Nephron (organoid): ENCODE data around the gene RIPK4.
A peak's percentile ranks its signal among the peaks of the same experiment; 100 is the strongest.
"Not testable (repeated sequence)": the region's sequence is repeated elsewhere in the genome, so short reads cannot be mapped to it uniquely, and the experiment has no call there.

ENCODE experiments used
- H3K27ac Mint-ChIP-seq, 3 experiments: 2 replicates each; pipeline ENCODE4 v1.8.0; 2020; ENCODE audit warnings: mixed read lengths in 3 of 3, mild to moderate bottlenecking in 2 of 3, moderate library complexity in 1 of 3
- H3K27me3 Mint-ChIP-seq: 2 replicates; pipeline ENCODE4 v1.8.0; 2021; ENCODE audit warnings: low read depth, mild to moderate bottlenecking, moderate library complexity, mixed read lengths
- H3K36me3 Mint-ChIP-seq: 2 replicates; pipeline ENCODE4 v1.8.0; 2020; ENCODE audit warnings: low read depth, mixed read lengths
- H3K4me1 Mint-ChIP-seq: 2 replicates; pipeline ENCODE4 v1.8.0; 2020; ENCODE audit warnings: mixed read lengths
- H3K4me3 Mint-ChIP-seq, 3 experiments: 2 replicates each; pipeline ENCODE4 v1.8.0; 2020; ENCODE audit warnings: mild to moderate bottlenecking in 3 of 3, mixed read lengths in 3 of 3, moderate library complexity in 2 of 3
- H3K9me3 Mint-ChIP-seq: 2 replicates; pipeline ENCODE4 v1.8.0; 2020; ENCODE audit warnings: mixed read lengths
- CTCF ChIP-seq, 3 experiments: fragments of 200-600 bp; sonication (generic); IDR thresholded peaks; one replicate each; pipeline ENCODE4 v1.5.0; 2021; ENCODE audit warnings: antibody characterized with exemption in 3 of 3; ENCODE audit not compliant: unreplicated experiment in 3 of 3

RIPK4 gene

GRCh38 chr21:41794600-41794999, 27.7 kb upstream of the RIPK4 start:
- no peak for TF ChIP-seq CTCF (IDR thresholded peaks at IDR 0.05; ENCODE audit: unreplicated experiment in 3 of 3)
- H3K4me1 Mint-ChIP-seq: no peaks in the 10 kb centered on the region

GRCh38 chr21:41792711-41793110, 25.9 kb upstream of the RIPK4 start:
- no peaks in the 10 kb centered on the region for H3K4me1 Mint-ChIP-seq
- peaks cover 11% of the 10 kb centered on the region for H3K27me3 Mint-ChIP-seq
- no peak overlapping the region for H3K27ac Mint-ChIP-seq
- TF ChIP-seq CTCF (IDR thresholded peaks at IDR 0.05; ENCODE audit: unreplicated experiment in 3 of 3): no peak
- H3K9me3 Mint-ChIP-seq: peaks cover 26% of the 10 kb centered on the region
- peaks cover 10% of the 10 kb centered on the region for H3K36me3 Mint-ChIP-seq
- H3K4me3 Mint-ChIP-seq: no peak overlapping the region

More at GRCh38 chr21:41794600-41794999, 27.7 kb upstream of the RIPK4 start:
- Mint-ChIP-seq H3K27ac (no peak overlapping the region), H3K9me3 (peaks cover 25% of the 10 kb centered on the region), H3K36me3 (peaks cover 21% of the 10 kb centered on the region), H3K27me3 (peaks cover 3% of the 10 kb centered on the region), H3K4me3 (no peak overlapping the region)

- H3K4me3 Mint-ChIP-seq: no peak overlapping the region
- H3K4me1 Mint-ChIP-seq: peaks cover 7% of the 10 kb centered on the region
- H3K36me3 Mint-ChIP-seq: no peaks in the 10 kb centered on the region
- peaks cover 6% of the 10 kb centered on the region for H3K9me3 Mint-ChIP-seq
- TF ChIP-seq CTCF (IDR thresholded peaks at IDR 0.05; ENCODE audit: unreplicated experiment in 3 of 3): no peak
- H3K27me3 Mint-ChIP-seq: peaks cover 36% of the 10 kb centered on the region
- H3K27ac Mint-ChIP-seq: peak overlapping the region in 1 of 3 experiments; percentile 29
Measured at GRCh38 chr21:41786509-41786987, 19.7 kb upstream of the RIPK4 start.

- H3K9me3 Mint-ChIP-seq, H3K27ac Mint-ChIP-seq, H3K4me1 Mint-ChIP-seq, H3K36me3 Mint-ChIP-seq, H3K4me3 Mint-ChIP-seq: not testable (repeated sequence)
- peaks cover 39% of the 10 kb centered on the region for H3K27me3 Mint-ChIP-seq
Measured at GRCh38 chr21:41785262-41785661, 18.4 kb upstream of the RIPK4 start.

- TF ChIP-seq CTCF (IDR thresholded peaks at IDR 0.05; ENCODE audit: unreplicated experiment in 3 of 3): no peak
- Mint-ChIP-seq H3K36me3 (no peaks in the 10 kb centered on the region), H3K4me1 (peaks cover 9% of the 10 kb centered on the region), H3K27me3 (peaks cover 42% of the 10 kb centered on the region), H3K9me3 (peaks cover 2% of the 10 kb centered on the region), H3K27ac (no peak overlapping the region), H3K4me3 (no peak overlapping the region)
Measured at GRCh38 chr21:41784456-41785102, 17.7 kb upstream of the RIPK4 start.

- TF ChIP-seq CTCF (IDR thresholded peaks at IDR 0.05; ENCODE audit: unreplicated experiment in 3 of 3): no peak
- H3K36me3 Mint-ChIP-seq: no peaks in the 10 kb centered on the region
- H3K9me3 Mint-ChIP-seq: no peaks in the 10 kb centered on the region
- H3K4me1 Mint-ChIP-seq: peaks cover 12% of the 10 kb centered on the region
- peaks cover 48% of the 10 kb centered on the region for H3K27me3 Mint-ChIP-seq
- H3K27ac Mint-ChIP-seq: peak overlapping the region in 2 of 3 experiments; percentile 58 to 78
- no peak overlapping the region for H3K4me3 Mint-ChIP-seq
Measured at GRCh38 chr21:41783476-41784180, 16.8 kb upstream of the RIPK4 start.
